IMR-90 (cell line): ENCODE results near the gene ATP6V0A4. TPM values are rescaled to one million over a fixed set of nuclear protein-coding genes. Genes with fewer than 3 reads are reported as not detected.

Experiments
- ATAC-seq: fragments of 200-7000 bp; cut with Tn5 transposase; 2 replicates; pipeline ENCODE4 v1.9.1; 2020; ENCODE audit warnings: low read depth, mild to moderate bottlenecking, moderate library complexity
- BruUV-seq: library from RNA; stranded (reverse); fragments of 400-500 nt; replicated peaks from 2 replicates; lab custom pipeline; 2021; lab: Mats Ljungman, UMichigan
- CTCF ChIA-PET: fragments of 300-600 bp; formaldehyde crosslinking; extraction: SDS; loops from one replicate; lab custom pipeline; 2021; ENCODE audit warnings: antibody characterized with exemption; lab: Yijun Ruan, JAX
- POLR2A ChIA-PET: fragments of 300-600 bp; sonication (Branson Sonifier 250); formaldehyde crosslinking; loops from one replicate; lab custom pipeline; 2022; ENCODE audit warnings: antibody characterized with exemption; ENCODE audit not compliant: unreplicated experiment; lab: Charles Lee
- DNase-seq: peaks from one replicate; pipeline ENCODE4 v3.0.0; 2013
- H2AFZ ChIP-seq: replicated peaks from 2 replicates; pipeline ENCODE3; 2013; ENCODE audit warnings: low read length, mild to moderate bottlenecking; ENCODE audit not compliant: poor library complexity
- H2AK5ac ChIP-seq: 2 replicates; pipeline ENCODE4 v1.6.1; 2013; ENCODE audit warnings: low read depth, low read length, inconsistent platforms
- H2AK9ac ChIP-seq: replicated peaks from 2 replicates; pipeline ENCODE3; 2013; ENCODE audit warnings: mild to moderate bottlenecking, low read depth, low read length, moderate library complexity; ENCODE audit not compliant: poor library complexity
- H2BK120ac ChIP-seq: 2 replicates; pipeline ENCODE4 v1.6.1; 2013; ENCODE audit warnings: low read depth, low read length, inconsistent platforms
- H2BK15ac ChIP-seq: 3 replicates; pipeline ENCODE4 v1.6.1; 2013; ENCODE audit warnings: low read depth, low read length, inconsistent platforms
- H2BK20ac ChIP-seq: 2 replicates; pipeline ENCODE4 v1.6.1; 2013; ENCODE audit warnings: low read depth, mild to moderate bottlenecking, inconsistent platforms, low read length, moderate library complexity
- H2BK5ac ChIP-seq: 2 replicates; pipeline ENCODE4 v1.6.1; 2013; ENCODE audit warnings: mild to moderate bottlenecking, low read depth, low read length, inconsistent platforms; ENCODE audit not compliant: poor library complexity, severe bottlenecking
- H3K14ac ChIP-seq: replicated peaks from 2 replicates; pipeline ENCODE4 v1.6.1; 2013; ENCODE audit warnings: low read depth, low read length, inconsistent platforms
- H3K18ac ChIP-seq: 2 replicates; pipeline ENCODE4 v1.6.1; 2013; ENCODE audit warnings: low read depth, low read length, control low read depth
- H3K23ac ChIP-seq: 2 replicates; pipeline ENCODE4 v1.6.1; 2013; ENCODE audit warnings: low read depth, low read length, inconsistent platforms
- H3K27ac ChIP-seq: 2 replicates; pipeline ENCODE4 v1.5.1; 2013; ENCODE audit warnings: mild to moderate bottlenecking, control low read depth, low read length; ENCODE audit not compliant: insufficient read depth
- H3K27me3 ChIP-seq: 2 replicates; pipeline ENCODE4 v1.6.1; 2013; ENCODE audit warnings: low read length; ENCODE audit not compliant: control insufficient read depth, insufficient read depth
- H3K36me3 ChIP-seq: 2 replicates; pipeline ENCODE4 v1.6.1; 2013; ENCODE audit warnings: low read length, mixed read lengths; ENCODE audit not compliant: control insufficient read depth, insufficient read depth
- H3K4ac ChIP-seq: 2 replicates; pipeline ENCODE4 v1.6.1; 2013; ENCODE audit warnings: low read depth, low read length, inconsistent platforms
- H3K4me1 ChIP-seq: 2 replicates; pipeline ENCODE4 v1.6.1; 2013; ENCODE audit warnings: low read length, mixed read lengths; ENCODE audit not compliant: control insufficient read depth, insufficient read depth
- H3K4me2 ChIP-seq: 2 replicates; pipeline ENCODE4 v1.6.1; 2013; ENCODE audit warnings: low read depth, mild to moderate bottlenecking, control low read depth, low read length, moderate library complexity
- H3K4me3 ChIP-seq: 2 replicates; pipeline ENCODE4 v1.5.1; 2013; ENCODE audit warnings: low read depth, mild to moderate bottlenecking, control low read depth, low read length, moderate library complexity; ENCODE audit not compliant: insufficient read depth
- H3K56ac ChIP-seq: 2 replicates; pipeline ENCODE4 v1.6.1; 2013; ENCODE audit warnings: low read length, inconsistent platforms; ENCODE audit not compliant: insufficient read depth; ENCODE audit errors: extremely low read depth
- H3K79me1 ChIP-seq, 2 experiments: 2 replicates each; pipeline ENCODE4 v1.6.1; 2013; ENCODE audit warnings: low read length in 2 of 2, inconsistent platforms in 1 of 2, low read depth in 1 of 2
- H3K9ac ChIP-seq: 2 replicates; pipeline ENCODE4 v1.6.1; 2013; ENCODE audit warnings: low read depth, low read length, control low read depth
- H3K9me1 ChIP-seq: 2 replicates; pipeline ENCODE4 v1.6.1; 2013; ENCODE audit warnings: low read length, inconsistent platforms; ENCODE audit not compliant: insufficient read depth
- H3K9me3 ChIP-seq: 2 replicates; pipeline ENCODE4 v1.6.1; 2013; ENCODE audit warnings: low read length; ENCODE audit not compliant: control insufficient read depth, insufficient read depth
- H4K20me1 ChIP-seq: 2 replicates; pipeline ENCODE4 v1.6.1; 2013; ENCODE audit warnings: low read length, inconsistent platforms; ENCODE audit not compliant: insufficient read depth
- H4K5ac ChIP-seq: 2 replicates; pipeline ENCODE4 v1.6.1; 2013; ENCODE audit warnings: mild to moderate bottlenecking, low read depth, low read length, control low read depth
- H4K8ac ChIP-seq, 2 experiments: 2 replicates each; pipeline ENCODE4 v1.6.1; 2013; ENCODE audit warnings: low read depth in 2 of 2, low read length in 2 of 2, control low read depth in 1 of 2, inconsistent platforms in 1 of 2
- H4K91ac ChIP-seq: 2 replicates; pipeline ENCODE4 v1.6.1; 2013; ENCODE audit warnings: low read depth, low read length, inconsistent platforms; ENCODE audit not compliant: insufficient read depth
- BHLHE40 ChIP-seq: fragments of 150-350 bp; IDR thresholded peaks from 2 replicates; pipeline ENCODE4 v1.6.1; 2016; ENCODE audit warnings: mild to moderate bottlenecking, low read depth, low read length
- CEBPB ChIP-seq: IDR thresholded peaks from 2 replicates; pipeline ENCODE4 v1.6.1; 2012; ENCODE audit warnings: low read depth, low read length, improper control_type of control experiment
- CHD1 ChIP-seq: IDR thresholded peaks from 2 replicates; pipeline ENCODE4 v1.6.1; 2012; ENCODE audit warnings: low read depth, low read length, improper control_type of control experiment
- MAFK ChIP-seq: IDR thresholded peaks from 2 replicates; pipeline ENCODE4 v1.6.1; 2012; ENCODE audit warnings: low read depth, low read length, improper control_type of control experiment
- MAZ ChIP-seq: IDR thresholded peaks from 2 replicates; pipeline ENCODE4 v1.6.1; 2012; ENCODE audit warnings: low read depth, mild to moderate bottlenecking, low read length, improper control_type of control experiment, moderate library complexity, borderline replicate concordance
- MXI1 ChIP-seq: IDR thresholded peaks from 2 replicates; pipeline ENCODE4 v1.6.1; 2012; ENCODE audit warnings: low read depth, mild to moderate bottlenecking, low read length, moderate library complexity, borderline replicate concordance
- NFE2L2 ChIP-seq: fragments of 150-350 bp; IDR thresholded peaks from 2 replicates; pipeline ENCODE4 v1.6.1; 2016; ENCODE audit warnings: low read depth, mild to moderate bottlenecking, low read length
- POLR2A ChIP-seq: IDR thresholded peaks from 2 replicates; pipeline ENCODE4 v1.6.1; 2012; ENCODE audit warnings: mild to moderate bottlenecking, low read depth, low read length
- RAD21 ChIP-seq: IDR thresholded peaks from 2 replicates; pipeline ENCODE4 v1.6.1; 2012; ENCODE audit warnings: low read length, improper control_type of control experiment
- RCOR1 ChIP-seq: IDR thresholded peaks from 2 replicates; pipeline ENCODE4 v1.6.1; 2012; ENCODE audit warnings: mild to moderate bottlenecking, low read length, improper control_type of control experiment; ENCODE audit not compliant: insufficient replicate concordance
- RFX5 ChIP-seq: IDR thresholded peaks from 2 replicates; pipeline ENCODE4 v1.8.0; 2012; ENCODE audit warnings: low read depth, mild to moderate bottlenecking, low read length, moderate library complexity
- SMC3 ChIP-seq: fragments of 150-350 bp; IDR thresholded peaks from 2 replicates; pipeline ENCODE4 v1.6.1; 2016; ENCODE audit warnings: low read depth, mild to moderate bottlenecking, antibody characterized with exemption, low read length, moderate library complexity
- WGBS, 2 experiments: methylation state at CpG; one replicate each; pipeline versions ENCODE4 v1.1.5 to v1.1.7; 2013; ENCODE audit warnings: missing lambda C conversion rate in 2 of 2; ENCODE audit not compliant: insufficient read length in 1 of 2; ENCODE audit errors: extremely low coverage in 2 of 2; 5-methylcytosine and 5-hydroxymethylcytosine counted together
- dilution Hi-C: fragments of 300-500 bp; cut with HindIII; formaldehyde crosslinking; loops from one replicate; pipeline ENCODE4 v1.14.3; 2018; ENCODE audit warnings: low sequenced_read_pairs; ENCODE audit not compliant: unreplicated experiment
- in situ Hi-C: fragments of 300-500 bp; cut with MboI; formaldehyde crosslinking; loops from 3 replicates; pipeline ENCODE4 v1.14.3; 2019; ENCODE audit warnings: low sequenced_read_pairs, inconsistent platforms, mixed read lengths
- intact Hi-C: fragments of 100-400 bp; cut with micrococcal nuclease; formaldehyde crosslinking; loops from 2 replicates; pipeline ENCODE4 v1.10.0; 2022
- polyA plus RNA-seq, 3 experiments: library from polyadenylated mRNA; depleted of rRNA; stranded (reverse); fragments of >200 nt; gene quantifications; 2 replicates each; pipeline ENCODE4 v1.2.3, GENCODE V29; 2012; ENCODE audit warnings: low replicate concordance in 1 of 3
- total RNA-seq: library from RNA; depleted of rRNA; stranded (reverse); fragments of >200 nt; gene quantifications from 2 replicates; pipeline ENCODE4 v1.2.3, GENCODE V29; 2012
- TF ChIP-seq, protein P1 (sequence below): conservative IDR thresholded peaks from 2 replicates; pipeline ENCODE4 v1.5.1; 2012; ENCODE audit warnings: mild to moderate bottlenecking, low read depth, low read length, improper control_type of control experiment
- TF ChIP-seq, protein P2 (sequence below): fragments of 150-350 bp; IDR thresholded peaks from 2 replicates; pipeline ENCODE4 v1.6.1; 2016; ENCODE audit warnings: low read depth, mild to moderate bottlenecking, low read length, moderate library complexity, borderline replicate concordance

ATP6V0A4 gene
- total and polyA plus RNA-seq, 2 of the 4 experiments (the other 2 are of a cell fraction) = 0.05 to 0.18 TPM

DNA sequence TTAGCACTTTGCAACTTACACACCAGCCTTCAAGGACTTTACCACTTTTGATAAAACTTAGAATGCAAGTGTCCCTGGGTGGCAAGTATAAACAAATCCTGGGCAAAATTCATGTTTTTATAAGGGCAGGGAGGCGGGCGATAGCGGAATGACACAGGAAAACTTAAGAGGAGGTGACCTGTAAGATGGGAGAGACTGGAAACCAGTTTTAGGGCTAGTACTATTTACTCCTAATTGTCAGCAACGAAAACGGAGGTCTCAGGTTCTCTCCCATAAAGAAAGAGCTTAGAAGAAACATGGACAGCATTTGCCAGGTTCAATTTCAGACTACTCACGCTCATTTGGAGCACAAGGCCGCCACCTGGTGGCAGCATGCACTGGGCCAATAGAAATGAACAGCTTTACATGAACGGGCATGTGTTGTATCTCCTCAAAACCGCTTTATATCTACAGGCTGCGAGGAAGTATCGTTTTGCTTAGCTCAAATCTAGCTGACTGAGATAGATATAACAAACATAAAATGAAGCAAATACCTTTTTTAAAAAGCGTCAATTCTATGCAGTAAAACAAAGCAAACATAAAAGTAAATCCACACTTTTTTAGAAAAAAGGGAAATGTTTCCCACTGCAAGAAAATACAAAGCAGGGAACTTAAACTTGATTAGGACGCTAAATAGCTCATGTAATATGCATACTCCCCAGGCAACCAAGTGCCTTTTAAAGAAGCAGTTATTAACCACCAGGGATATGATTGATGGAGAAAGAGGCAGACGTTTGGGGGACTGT lies 59.3 kb downstream of the ATP6V0A4 start:
- H3K27me3 ChIP-seq = no peaks in the 10 kb centered on the region; the same call in 1 of the 2 replicates
- no peak overlapping the region for H2AK9ac ChIP-seq
- H2AFZ ChIP-seq = no peak overlapping the region
- ATAC-seq (peak; percentile 98), DNase-seq (peak; percentile 84)
- dilution Hi-C loops (no loop called here), in situ Hi-C loops (loop anchor here (5.0 to 25.0 kb wide), 4 partner anchors 576 to 1126 kb away; no protein-coding TSS in a partner anchor), intact Hi-C loops (loop anchor here (1.0 to 5.0 kb wide), 11 partner anchors 242 to 1131 kb away; partner anchors contain the start of genes CREB3L2, KIAA1549 and TRIM24)
- H2BK15ac ChIP-seq = no peak overlapping the region
- peak; percentile 88 for TF ChIP-seq SMC3
- TF ChIP-seq POLR2A = no peak
- TF ChIP-seq RCOR1 = no peak
- no peak for TF ChIP-seq CHD1
- TF ChIP-seq, protein P1, sequence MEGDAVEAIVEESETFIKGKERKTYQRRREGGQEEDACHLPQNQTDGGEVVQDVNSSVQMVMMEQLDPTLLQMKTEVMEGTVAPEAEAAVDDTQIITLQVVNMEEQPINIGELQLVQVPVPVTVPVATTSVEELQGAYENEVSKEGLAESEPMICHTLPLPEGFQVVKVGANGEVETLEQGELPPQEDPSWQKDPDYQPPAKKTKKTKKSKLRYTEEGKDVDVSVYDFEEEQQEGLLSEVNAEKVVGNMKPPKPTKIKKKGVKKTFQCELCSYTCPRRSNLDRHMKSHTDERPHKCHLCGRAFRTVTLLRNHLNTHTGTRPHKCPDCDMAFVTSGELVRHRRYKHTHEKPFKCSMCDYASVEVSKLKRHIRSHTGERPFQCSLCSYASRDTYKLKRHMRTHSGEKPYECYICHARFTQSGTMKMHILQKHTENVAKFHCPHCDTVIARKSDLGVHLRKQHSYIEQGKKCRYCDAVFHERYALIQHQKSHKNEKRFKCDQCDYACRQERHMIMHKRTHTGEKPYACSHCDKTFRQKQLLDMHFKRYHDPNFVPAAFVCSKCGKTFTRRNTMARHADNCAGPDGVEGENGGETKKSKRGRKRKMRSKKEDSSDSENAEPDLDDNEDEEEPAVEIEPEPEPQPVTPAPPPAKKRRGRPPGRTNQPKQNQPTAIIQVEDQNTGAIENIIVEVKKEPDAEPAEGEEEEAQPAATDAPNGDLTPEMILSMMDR = peak; percentile 96
- TF ChIP-seq, protein P2, sequence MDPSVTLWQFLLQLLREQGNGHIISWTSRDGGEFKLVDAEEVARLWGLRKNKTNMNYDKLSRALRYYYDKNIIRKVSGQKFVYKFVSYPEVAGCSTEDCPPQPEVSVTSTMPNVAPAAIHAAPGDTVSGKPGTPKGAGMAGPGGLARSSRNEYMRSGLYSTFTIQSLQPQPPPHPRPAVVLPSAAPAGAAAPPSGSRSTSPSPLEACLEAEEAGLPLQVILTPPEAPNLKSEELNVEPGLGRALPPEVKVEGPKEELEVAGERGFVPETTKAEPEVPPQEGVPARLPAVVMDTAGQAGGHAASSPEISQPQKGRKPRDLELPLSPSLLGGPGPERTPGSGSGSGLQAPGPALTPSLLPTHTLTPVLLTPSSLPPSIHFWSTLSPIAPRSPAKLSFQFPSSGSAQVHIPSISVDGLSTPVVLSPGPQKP = no peak
- TF ChIP-seq RAD21 = peak; percentile 95
- no peak for TF ChIP-seq BHLHE40
- TF ChIP-seq MAZ = no peak
- no peak for TF ChIP-seq NFE2L2
- TF ChIP-seq MXI1 = no peak
- no peak for TF ChIP-seq RFX5
- TF ChIP-seq MAFK = no peak
- no peak for TF ChIP-seq CEBPB
- H3K56ac ChIP-seq = no peak overlapping the region
- H4K5ac ChIP-seq = no peak overlapping the region
- no peak overlapping the region for H3K23ac ChIP-seq
- no peak overlapping the region for H3K9ac ChIP-seq
- no TSS peak for BruUV-seq
- H4K8ac ChIP-seq = no peak overlapping the region
- no peak overlapping the region for H2BK5ac ChIP-seq
- H2BK120ac ChIP-seq = no peak overlapping the region
- no peak overlapping the region for H3K4ac ChIP-seq
- no peak overlapping the region for H3K4me2 ChIP-seq
- no peak overlapping the region for H4K91ac ChIP-seq
- ChIA-PET POLR2A (interaction anchor here (0.9 kb wide), 1 partner anchor 577 kb away, joined by 5 read pairs; no protein-coding TSS in a partner anchor), CTCF (interaction anchor here (0.7 to 2.7 kb wide), 17 partner anchors 9 to 674 kb away, joined by 3 to 28 read pairs (median 3); partner anchors contain the start of gene TRIM24)
- no peak overlapping the region for H2BK20ac ChIP-seq
- no peaks in the 10 kb centered on the region for H3K79me1 ChIP-seq
- H3K9me3 ChIP-seq = no peaks in the 10 kb centered on the region; the same call in 1 of the 2 replicates
- H3K4me3 ChIP-seq = no peak overlapping the region
- no peak overlapping the region for H3K18ac ChIP-seq
- no peaks in the 10 kb centered on the region for H4K20me1 ChIP-seq
- no peak overlapping the region for H2AK5ac ChIP-seq
- no peaks in the 10 kb centered on the region; the same call in 1 of the 2 replicates for H3K9me1 ChIP-seq
- no peaks in the 10 kb centered on the region for H3K36me3 ChIP-seq
- no peak overlapping the region for H3K14ac ChIP-seq
- no peak overlapping the region for H3K27ac ChIP-seq
- 0% methylated on average over 2 of the region's 14 CpGs; no CpG with 5 or more reads in 1 of the 2 experiments for WGBS, 2 experiments
- no peaks in the 10 kb centered on the region for H3K4me1 ChIP-seq
